HG03025 (cell line): ENCODE results near the gene RUNX3.
A peak's percentile ranks its signal among the peaks of the same experiment; 100 is the strongest.
"Not testable (repeated sequence)": the region's sequence is repeated elsewhere in the genome, so short reads cannot be mapped to it uniquely, and the experiment has no call there.

ENCODE experiments used
- ATAC-seq: cut with Tn5 transposase; IDR thresholded peaks from one replicate; pipeline ENCODE4 v1.9.1; 2021; ENCODE audit warnings: mild to moderate bottlenecking, moderate library complexity; ENCODE audit not compliant: unreplicated experiment, low FRiP score

Gene RUNX3

GRCh38 chr1:24930260-24931145 is at the start of gene RUNX3:
RUNX3 (minus strand) TSS chr1:24930276; CDS start chr1:24929868, 408 bp downstream.
- peak; percentile 64 for ATAC-seq

GRCh38 chr1:24979232-24979631 is 49.2 kb upstream of the RUNX3 start:
- not testable (repeated sequence) for ATAC-seq

DNA sequence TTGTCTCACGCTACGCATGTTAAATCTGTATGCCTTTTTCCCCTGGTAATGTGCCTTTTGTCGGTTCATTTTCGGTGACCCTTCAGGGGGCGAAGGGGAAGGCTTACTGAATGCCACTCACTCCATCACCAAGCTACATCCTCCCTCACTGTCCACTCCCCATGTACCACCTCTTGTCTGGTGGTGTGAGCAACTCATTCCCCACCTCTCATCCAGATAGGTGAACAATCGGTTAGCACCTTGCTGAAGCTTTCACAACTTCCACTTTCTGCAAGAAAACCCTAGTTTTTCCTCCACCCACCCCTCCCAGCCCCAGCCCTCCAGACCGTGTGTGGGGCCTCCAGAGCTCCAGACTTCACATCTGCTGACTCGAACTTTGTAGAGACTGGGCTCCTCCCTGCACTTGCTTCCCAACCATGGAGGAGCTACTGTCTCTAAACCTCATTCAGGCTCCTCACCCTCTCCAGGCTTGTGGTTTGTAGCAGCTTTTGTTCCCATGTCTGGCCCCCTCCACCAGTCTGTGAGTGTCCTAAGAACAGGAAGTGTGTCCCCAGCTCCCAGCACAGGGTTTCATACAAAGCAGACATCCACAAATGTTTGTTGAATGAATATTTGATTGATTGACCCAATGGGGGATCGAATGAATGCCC is 48.4 kb upstream of the RUNX3 start:
- no peak for ATAC-seq

DNA sequence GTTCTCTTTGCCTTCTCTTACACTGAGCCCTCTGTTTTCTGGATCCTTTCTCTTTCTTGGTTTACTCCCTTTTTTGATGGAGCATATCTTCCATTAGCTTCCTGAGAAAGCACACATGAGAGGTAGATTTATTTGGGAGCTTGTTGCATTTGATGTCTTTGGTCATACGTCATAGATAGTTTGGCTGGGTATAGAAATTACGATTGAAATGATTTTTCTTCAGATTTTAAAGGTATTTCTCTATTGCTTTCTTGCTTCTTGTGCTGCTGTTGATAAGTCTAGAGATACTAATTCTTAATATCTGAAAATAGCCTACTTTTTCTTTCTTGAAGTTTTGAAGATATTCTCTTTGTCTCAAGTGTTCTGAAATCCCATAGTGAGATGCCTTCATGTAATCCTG is 45.3 kb upstream of the RUNX3 start:
- ATAC-seq: no peak

GRCh38 chr1:24973315-24973714 is 43.2 kb upstream of the RUNX3 start:
- no peak for ATAC-seq

- ATAC-seq: no peak
Observed at GRCh38 chr1:24972915-24973242, 42.8 kb upstream of the RUNX3 start.

GRCh38 chr1:24972221-24972914 is 42.3 kb upstream of the RUNX3 start:
- ATAC-seq: no peak

GRCh38 chr1:24970926-24971875 is 41.1 kb upstream of the RUNX3 start:
- no peak for ATAC-seq

GRCh38 chr1:24970399-24970753 is 40.3 kb upstream of the RUNX3 start:
- no peak for ATAC-seq

DNA sequence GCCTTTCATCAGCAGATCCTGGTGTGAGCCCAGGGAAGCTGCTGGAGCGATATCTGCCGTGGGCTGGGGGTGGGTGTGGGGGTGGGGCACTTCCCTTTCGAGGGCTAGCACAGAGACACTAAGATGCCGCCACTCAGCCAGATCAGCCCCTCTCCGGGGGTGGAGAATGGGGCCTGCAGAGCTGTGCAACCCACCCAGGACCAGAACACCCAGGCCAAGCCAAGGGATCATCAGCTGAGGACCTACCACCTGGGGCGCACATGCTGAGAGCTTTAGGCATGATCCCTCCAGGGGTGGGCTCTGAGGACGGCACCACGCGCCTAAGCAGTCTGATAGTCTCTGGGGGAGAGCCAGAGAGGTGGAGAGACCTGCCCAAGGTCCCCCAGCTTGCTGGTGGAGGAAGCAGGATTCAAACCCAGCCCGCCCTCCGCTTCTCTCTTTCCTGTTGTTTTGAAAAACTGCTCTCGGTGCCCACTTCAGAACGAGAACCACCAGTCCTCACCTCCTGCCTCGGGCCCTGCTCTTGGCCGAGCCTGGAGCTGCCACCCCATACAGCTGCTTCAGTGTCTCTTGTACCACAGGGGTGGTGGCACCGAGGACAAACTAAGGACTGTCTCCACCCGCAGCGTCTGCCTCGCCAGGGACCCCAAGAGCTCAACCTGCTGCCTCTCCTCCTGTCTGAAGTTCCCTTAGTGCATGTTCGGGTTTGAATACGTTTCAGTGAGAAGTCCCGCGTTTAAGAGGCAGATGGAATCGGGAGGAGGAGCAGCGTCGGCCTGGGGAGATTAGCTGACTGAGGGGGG is 39.7 kb upstream of the RUNX3 start:
- ATAC-seq: no peak

- no peak for ATAC-seq
Observed at GRCh38 chr1:24968941-24969585, 39.0 kb upstream of the RUNX3 start.

DNA sequence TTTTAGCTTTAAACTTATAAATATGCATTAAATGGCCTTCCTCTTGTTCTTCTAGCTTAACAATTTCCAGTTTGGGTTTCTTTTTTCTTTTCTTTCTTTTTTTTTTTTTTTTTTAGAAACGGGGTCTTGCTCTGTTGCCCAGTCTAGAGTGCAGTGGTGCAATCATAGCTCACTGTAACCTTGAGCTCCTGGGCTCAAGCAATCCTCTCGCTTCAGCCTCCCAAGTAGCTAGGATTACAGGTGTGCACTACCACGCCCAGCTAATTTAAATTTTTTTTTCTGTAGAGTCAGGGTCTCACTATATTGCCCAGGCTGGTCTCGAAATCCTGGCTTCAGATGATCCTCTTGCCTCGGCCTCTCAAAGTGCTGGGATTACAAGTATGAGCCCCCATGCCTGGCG is 37.9 kb upstream of the RUNX3 start:
- no peak for ATAC-seq

DNA sequence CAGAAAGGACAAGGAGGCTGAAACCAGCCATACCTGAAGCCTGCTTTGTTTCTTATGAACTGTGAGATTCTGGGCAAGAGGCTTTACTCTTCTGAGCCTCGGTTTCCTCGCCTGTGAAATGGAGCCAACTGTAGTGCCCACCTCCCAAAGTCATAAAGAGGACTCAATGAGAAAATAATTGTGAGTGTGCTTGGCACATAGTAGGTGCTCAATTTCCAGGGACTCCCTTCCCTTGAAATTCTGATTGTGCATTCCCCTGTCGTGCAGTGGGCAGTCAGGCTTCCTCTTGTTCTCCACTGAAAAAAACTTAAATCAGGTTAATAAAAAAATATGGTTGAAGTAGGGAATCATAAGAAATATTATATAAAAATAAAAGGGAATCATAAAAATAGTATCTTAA is 37.5 kb upstream of the RUNX3 start:
- ATAC-seq: no peak

DNA sequence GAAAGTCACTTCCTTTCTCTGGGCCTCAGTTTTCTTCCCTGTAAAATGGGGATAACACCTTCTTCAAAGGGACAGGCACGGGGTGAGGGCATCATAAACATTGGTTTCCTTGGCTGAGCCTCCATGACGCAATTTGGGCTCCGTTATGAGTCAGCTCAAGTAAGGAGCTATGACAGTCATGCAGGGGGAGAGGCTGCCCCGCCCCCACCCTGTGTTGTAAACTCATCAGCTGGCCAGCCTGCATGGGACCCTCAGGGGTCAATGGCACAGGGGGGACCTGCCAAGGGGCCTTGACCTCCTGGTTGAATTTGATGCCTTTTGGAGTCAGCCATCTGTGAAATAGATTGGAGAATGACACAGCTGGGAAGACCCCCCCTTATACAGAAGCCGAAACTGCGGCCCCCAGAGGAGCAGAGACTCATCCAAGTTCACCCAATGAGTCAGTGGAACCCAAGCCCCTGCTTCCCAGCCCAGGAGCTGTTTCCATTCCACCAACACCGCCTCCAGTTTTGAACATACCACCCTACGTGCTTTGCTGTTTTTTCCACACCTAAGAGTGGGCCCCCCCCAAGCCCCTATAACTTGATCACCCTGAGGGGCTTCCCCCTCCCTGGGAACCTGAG is 36.8 kb upstream of the RUNX3 start:
- no peak for ATAC-seq

DNA sequence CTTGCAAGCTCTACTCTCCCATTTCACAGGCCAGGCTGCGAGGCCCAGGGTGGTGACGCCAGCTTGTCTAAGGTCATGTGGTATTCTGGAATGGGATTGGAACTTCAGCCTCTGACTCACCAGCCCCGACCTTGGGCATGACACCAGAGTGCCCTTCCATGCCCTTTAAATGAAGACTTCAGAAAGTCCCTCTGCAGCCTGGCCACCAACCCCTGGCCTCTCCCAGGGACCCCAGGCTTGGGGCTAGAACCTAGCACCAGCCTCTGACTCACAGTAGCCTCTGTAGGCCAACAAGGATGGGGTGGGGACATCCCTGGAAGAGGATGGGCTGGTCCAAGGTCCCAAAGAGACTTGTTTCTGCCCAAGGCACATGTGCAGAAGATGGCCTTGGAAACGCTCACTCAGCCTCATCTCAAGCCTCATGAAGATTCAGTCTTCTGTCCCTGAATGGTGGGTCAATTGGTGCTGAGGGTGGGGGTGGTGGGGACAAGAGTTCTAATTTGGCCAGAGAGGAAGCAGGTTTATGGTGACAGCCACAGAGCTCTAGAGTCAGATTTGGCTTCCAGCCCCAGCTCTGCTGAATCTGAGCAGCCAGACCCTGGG is 36.1 kb upstream of the RUNX3 start:
- ATAC-seq: no peak

DNA sequence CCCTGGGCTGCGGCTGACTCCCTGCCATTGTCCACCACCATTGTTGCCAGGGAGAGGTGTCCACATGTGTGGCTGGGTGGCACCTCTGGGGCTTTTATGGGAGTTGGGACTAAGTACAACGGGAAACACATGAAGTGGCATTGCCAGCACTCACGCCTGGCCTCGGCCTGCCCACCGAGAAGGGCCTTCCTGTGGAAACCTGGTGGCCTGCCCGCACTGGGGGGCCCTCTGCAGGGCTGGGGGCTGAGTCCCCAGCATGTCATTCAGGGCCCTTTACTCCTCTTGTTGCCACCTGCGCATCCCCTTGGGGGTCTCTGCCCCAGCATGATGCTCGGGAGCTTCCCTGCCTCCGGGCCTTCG is 35.5 kb upstream of the RUNX3 start:
- no peak for ATAC-seq

DNA sequence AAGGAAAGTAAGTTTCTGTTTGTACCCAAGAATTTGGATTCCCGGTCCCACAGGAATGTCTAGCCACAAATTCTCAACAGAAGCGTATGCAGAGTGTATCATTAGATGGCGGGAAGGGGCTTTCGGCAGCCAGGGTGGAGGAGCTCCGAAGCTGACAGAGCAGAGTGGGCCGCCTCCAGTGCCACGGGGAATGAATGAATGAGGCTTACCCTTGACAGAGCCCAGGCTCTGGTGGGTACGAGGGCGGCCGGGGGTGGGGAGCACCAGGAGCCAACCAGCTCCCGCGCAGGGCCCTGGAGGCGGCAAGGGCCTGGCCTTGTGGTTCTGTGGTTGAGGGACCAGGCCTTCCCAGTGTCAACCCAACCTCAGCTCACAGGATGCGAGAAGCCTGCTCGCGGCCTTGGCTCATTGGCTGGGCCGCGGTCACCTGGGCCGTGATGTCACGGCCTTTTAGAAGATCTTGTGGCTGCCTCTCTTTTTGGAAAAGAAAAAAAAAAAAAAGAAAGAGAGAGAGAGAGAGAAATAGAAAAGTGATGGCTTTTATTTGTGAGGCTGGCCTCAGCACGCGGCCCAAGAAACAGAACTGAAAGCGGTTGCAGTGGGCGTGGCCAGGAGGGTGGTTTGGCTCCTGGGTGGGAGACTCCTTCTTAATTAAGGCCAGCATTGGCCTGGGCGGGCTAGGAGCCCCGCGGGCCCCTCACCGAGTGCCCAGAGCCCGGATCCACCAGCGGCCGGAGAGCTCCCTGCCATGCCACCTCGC is 34.9 kb upstream of the RUNX3 start:
- ATAC-seq: peak; percentile 76
